ENCODE measurements around the gene EGFR.

Gene EGFR

GRCh38 chr7:55177589-55178261 lies 158.9 kb downstream of the EGFR start:
- DNase-seq, result no peak

GRCh38 chr7:55178292-55178862 lies 159.6 kb downstream of the EGFR start:
- DNase-seq, result no peak

GRCh38 chr7:55178863-55179773 lies 160.3 kb downstream of the EGFR start:
- no peak for DNase-seq

GRCh38 chr7:55179931-55180682 lies 161.3 kb downstream of the EGFR start:
- DNase-seq, result no peak

- DNase-seq, result no peak
Observed at GRCh38 chr7:55180963-55181542, 162.2 kb downstream of the EGFR start.

GRCh38 chr7:55181762-55182161 lies 162.9 kb downstream of the EGFR start:
- DNase-seq, result no peak

GRCh38 chr7:55183897-55184296 lies 165.1 kb downstream of the EGFR start:
- no peak for DNase-seq

GRCh38 chr7:55185321-55185802 lies 166.5 kb downstream of the EGFR start:
- DNase-seq, result no peak

- no peak for DNase-seq
Observed at GRCh38 chr7:55185941-55186609, 167.3 kb downstream of the EGFR start.

- DNase-seq, result no peak
Observed at GRCh38 chr7:55187701-55188491, 169.1 kb downstream of the EGFR start.

GRCh38 chr7:55188590-55189138 lies 169.8 kb downstream of the EGFR start:
- no peak for DNase-seq

- no peak for DNase-seq
Observed at GRCh38 chr7:55189146-55189766, 170.4 kb downstream of the EGFR start.

- no peak for DNase-seq
Observed at GRCh38 chr7:55189878-55190436, 171.1 kb downstream of the EGFR start.

- no peak for DNase-seq
Observed at GRCh38 chr7:55190511-55191160, 171.8 kb downstream of the EGFR start.

- no peak for DNase-seq
Observed at GRCh38 chr7:55191161-55191925, 172.5 kb downstream of the EGFR start.

- no peak for DNase-seq
Observed at GRCh38 chr7:55191926-55192692, 173.3 kb downstream of the EGFR start.

- DNase-seq, result no peak
Observed at GRCh38 chr7:55192723-55193122, 173.9 kb downstream of the EGFR start.

- no peak for DNase-seq
Observed at GRCh38 chr7:55193245-55193644, 174.4 kb downstream of the EGFR start.
